HG02870 (cell line): ENCODE results near the gene PPP1R14B.

Source experiments
- ATAC-seq: cut with Tn5 transposase; IDR thresholded peaks from one replicate; pipeline ENCODE4 v1.9.1; 2021; ENCODE audit warnings: mild to moderate bottlenecking, moderate library complexity; ENCODE audit not compliant: unreplicated experiment

Gene PPP1R14B

DNA sequence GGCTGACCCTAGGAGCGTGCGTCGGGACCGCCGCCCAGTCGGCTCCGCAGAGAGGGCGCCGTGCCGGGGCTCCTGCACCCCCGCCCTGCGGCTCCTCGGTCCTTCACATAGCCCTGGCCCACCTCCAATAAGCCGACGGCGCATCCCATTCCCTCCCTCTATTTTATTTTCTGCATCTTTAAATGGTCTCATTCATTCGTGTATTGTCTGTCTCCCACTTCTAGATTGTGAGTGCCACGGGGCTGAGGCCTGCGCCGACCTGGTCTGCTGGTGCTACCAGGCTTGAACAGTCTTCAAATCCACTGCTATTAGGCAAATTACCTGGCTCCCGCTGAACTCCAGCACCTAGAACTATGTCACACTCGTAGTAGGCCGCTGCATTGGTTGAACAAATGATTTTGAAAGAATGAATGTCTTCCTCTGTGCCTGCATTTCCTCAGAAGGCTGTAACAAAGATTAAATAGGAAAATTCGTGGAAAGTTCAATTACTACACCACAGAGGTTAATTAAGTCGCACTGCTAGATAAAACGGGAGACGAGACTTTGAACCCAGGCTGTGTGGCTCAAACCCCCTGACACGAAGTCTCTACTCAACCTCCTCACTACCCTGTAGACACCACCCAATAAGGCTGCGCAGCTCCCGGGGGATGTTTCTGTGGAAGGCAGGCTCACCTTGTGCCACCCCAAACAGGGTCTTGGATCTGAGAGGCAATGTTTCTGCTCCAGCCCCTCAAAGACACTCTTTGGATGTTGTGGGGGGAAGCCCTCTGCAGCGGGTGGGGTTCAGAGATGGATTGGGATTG lies 1.2 kb upstream of the PPP1R14B start:
- ATAC-seq: no peak

DNA sequence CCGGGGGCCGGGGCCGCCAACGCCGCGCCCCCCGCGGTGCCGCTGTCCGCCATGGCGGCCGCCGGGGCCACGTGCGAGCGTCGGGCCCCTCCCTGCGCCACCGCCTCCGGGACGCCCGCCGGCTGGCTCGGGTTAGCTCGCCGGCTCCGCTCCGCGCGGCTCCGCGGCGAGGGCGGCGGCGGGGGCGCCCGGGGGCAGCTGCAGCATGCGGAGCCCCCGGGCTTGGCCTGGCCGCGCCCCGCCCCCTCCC lies 197 bp downstream of the PPP1R14B start:
- ATAC-seq: peak; percentile 26

DNA sequence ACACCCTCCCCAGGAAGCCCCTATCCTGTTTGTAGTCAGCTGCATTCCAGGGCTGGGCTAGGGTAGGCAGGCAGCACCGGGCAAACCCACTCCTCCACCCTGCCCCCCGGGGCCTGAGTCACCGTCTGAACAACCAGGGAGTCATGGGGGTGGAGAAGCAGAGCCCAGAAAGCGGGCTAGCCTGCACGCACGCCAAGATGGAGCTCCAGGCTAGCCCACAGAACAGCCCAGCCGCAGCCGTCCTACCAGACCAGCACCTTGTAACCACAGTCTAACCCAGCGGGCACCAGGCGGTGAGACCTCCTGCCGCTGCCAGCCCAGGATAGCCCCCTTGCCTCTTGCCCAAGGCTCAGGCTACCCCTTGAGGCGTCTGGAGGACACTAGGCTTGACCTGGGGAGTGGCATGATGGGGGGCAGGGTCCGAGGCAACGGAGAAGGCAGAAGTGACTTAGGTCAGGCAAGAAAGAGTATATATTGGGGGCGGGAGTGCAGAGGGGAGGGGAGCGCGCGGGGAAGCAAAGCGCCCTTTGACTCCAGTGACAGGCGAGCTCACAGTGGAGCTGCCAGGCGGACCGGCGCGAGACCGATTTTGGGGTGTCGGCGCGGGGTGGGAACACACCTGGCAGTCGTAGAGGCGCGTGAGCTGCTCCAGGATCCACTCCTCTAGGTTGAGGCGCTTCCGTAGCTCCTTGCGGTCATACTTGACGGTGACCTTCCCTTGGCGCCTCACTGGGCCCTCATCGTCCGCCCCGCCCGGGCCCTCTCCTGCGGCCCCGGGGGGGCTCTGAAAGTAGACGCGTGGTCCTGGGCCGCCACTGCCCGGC lies 734 bp downstream of the PPP1R14B start:
- no peak for ATAC-seq

DNA sequence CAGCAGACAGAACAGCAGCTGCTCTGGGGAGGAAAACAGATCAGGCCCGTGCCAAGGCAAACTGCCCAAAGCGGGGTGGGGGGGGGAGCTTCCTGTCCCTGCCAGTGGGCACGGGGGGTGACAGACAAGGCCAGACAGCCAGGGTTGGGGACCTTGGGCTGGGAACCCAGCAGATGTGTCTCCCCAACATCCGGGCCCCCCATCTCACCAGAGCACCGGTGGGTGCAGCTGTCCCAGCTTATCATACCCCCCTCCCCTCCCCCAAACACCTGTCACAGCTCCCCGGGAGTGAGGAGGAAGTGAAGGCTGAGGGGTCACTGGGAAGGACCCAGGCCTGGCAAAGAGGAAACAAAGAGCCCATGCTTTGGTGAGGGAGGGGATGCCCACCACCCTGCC lies 1.3 kb downstream of the PPP1R14B start:
- ATAC-seq: no peak

DNA sequence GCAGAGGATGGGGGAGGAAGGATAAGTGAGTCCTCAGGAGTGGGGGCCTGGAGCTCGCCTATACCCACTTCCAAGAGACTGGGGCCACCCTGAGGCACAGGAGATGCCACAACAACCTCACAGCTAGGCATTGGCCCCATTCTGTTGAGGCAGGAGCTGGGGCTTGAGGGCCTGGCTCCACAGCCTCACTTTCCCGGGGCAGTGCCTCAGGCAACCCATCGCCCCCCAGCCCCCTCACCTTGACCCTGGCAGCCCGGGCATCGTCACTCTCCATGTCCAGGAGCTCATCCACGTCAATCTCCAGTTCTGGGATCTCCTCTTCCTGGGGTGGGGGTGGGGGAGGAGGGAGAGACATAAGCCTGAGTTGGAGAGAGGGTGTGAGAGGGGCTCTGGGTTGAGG lies 1.8 kb downstream of the PPP1R14B start:
- ATAC-seq: no peak

DNA sequence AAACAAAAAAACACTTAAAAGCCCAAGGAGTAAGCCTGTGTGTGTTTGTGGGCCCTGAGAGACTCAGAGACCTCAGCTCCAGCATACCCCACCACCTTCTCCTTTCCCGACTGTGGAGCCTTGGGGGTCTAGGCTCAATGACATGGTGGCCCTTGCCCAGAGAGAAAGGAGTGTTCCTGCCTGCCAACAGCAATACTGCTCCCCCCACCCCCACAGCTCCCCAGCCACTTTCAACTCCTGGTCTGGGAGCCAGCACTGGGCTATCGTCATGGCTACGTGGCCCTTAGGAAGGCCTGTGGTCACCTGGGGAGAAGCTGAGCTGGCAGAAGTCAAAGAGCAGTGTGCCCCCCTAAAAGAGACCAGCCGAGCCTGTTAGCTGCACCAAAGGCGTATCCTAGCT lies 2.6 kb downstream of the PPP1R14B start:
- ATAC-seq: no peak

DNA sequence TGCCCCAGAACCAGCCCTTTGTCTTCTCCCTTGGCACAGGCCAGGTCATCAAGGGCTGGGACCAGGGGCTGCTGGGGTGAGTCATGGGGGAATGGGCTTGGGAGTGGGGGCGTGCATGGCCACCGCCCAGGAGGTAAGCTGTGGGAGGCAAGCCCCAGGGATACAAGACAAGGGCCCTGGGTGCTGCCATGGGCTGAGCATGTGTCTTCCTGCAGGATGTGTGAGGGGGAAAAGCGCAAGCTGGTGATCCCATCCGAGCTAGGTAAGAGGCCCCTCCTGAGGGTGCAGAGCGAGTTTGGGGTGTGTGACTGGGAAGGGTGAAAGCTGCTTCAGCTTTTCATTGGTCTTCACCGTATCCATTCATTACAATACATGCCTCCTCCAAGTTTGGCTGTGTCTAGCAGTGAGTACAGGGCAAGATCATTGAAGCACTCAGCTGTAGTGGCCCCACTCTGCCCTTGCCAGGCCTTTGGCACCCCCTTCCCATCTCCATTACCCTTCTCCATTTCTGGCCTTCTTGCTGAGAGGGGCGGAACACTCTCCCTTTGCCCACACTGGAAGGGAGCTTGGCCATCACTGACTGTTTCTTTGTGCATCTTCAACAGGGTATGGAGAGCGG lies 3.4 kb downstream of the PPP1R14B start:
- no peak for ATAC-seq

DNA sequence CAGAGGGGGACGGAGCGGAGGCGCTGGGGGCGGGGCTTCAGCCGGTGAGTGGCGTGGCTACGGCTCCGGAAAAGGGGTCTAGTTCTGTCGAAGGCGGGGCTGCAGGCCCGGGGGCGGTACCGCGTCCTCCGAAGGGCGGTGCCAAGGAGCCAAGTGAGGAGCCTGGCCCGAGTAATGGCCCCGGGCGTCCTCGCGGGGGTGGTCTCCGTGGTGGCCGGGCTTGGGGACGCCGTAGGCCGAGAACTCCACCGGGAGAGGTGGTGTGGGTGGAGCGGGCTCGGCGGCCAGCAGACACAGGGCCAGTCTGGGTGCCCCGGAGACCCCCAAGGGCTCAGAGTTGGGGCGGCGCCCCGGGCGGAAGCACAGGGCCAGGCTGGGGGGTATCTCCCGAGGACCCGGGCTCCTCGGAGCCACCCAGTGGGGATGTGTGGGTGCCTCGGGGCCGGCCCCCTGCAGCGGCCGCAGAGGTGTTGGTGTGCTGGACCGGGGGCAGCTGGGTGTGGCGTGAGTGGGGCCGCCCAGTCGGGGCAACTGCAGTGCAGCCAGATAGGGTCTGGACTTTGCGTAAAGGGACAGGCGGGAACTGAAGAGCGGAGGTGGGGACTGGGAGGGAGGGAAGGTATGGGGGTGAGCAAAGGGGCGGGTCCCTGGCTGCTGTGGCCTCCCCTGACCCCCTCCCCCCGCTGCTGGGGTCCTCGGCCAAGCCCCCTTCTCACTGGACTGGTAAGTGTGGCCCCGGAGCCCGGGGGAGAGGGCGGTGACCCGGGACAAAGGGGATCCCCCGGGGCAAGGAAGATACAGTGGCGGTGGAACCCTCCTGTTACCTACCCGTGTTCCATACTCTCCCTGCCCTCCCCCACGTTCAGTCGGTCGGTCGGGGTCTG lies 5.0 kb downstream of the PPP1R14B start:
- ATAC-seq: no peak

DNA sequence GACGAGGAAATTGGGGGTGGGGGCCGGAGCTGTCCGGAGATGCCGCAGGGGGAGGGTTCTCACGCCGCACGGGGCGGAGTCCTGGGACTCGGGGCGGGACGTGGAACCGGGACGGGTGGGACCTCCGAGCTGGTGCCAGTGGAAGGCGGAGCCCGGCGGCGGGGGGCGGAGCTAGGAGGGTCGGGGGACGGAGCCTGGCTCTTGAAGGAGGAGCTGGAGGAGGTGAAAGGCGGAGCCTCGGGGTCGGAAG lies 5.6 kb downstream of the PPP1R14B start:
- peak; percentile 59 for ATAC-seq

DNA sequence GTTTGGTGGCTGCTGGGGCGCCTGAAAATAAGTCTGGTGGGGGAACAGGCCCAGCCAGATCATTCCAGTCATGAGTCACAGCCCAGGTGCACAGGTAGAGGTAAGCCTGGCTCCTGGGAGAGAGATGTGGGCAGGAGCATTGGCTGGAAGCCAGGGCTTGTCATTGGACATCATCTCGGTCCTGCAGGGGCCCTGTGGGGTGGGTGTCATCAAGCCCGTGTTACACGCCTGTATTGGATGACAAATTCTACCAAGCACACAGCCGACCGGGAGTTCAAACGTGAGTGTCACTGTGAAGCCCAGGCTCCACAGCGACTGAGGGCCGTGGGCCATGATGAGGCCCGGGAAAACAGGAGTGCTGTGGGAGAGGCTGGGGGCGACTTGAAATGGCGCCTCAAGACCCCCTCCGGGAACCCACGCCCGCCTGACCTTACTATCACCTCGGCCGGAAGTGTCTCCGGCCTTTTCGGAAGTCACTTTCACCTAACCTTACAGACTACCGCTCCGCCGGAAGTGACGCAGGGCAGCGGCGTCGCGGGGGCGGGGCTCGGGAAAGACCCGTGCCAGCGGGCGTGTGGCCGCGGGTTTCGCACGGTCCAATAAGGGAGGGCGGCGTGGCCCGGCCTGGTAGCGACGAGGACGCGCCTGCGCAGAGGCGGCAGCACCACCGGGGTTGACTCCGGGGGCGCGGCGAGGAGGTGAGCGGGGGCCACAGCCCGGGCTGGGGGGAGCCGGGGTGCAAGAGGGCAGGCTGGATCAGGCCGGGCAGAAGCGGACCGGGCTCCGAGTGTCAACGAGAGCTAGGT lies 6.1 kb downstream of the PPP1R14B start, which contains the start of gene FKBP2:
TSS of gene FKBP2 (plus strand) at position 661 of the 806 bp plus-strand sequence. CDS start 1,293 bp downstream, outside the sequence.
- ATAC-seq: peak; percentile 46

DNA sequence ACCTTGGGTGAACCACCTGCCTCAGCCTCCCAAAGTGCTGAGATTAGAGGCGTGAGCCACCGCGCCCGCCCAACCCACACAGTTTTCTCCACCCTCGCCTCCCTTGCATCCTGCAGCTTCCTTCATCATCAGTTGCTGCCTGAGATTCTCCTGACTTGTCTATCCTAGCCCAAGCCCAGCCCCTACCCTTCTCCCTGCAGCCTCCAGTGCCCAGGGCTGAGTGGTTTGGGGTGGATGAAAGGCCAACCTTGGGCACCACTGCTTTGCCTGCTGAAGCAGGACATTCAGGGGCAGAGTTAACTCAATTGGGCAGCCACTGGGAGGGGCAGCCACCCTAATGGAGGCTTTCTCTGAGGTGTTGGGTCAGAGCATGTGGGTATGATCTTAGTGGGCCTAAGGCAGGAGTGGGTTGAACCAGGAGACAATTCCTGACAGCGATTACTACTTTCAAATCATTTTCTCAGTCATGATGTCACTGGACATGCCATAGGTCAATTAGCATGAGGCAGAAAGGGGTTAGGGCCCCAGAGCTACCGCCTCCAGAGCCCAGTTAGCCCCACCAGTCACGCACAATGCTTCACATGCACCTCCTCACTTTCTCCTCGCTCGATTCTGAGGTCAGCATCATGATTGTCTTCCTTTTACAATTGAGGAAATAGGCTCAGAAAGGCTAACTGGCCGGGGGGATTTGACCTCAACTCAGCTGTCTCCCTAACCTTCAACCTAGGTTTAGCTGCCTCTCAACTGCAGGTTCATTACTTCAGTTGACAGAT lies 6.9 kb downstream of the PPP1R14B start:
- ATAC-seq: peak; percentile 13

DNA sequence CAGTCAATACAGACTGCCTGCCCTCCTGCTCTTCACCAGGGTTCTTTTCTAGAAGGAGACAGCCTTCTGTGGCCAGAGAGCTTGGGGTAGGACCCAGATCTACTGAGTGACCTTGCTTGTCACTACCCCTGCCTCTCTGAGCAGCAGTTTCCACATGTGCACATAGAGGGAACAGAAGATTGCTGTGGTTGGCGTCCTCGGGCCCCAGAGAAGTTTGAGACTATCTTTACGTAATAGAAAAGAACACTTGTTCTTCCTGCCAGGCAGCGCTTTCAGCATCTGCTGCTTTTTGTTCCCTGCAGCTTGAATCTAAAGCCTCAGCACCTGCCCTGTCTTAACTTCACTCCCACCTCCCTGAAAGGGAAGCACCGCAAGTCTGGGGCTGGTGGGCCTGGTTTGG lies 7.7 kb downstream of the PPP1R14B start:
- no peak for ATAC-seq

DNA sequence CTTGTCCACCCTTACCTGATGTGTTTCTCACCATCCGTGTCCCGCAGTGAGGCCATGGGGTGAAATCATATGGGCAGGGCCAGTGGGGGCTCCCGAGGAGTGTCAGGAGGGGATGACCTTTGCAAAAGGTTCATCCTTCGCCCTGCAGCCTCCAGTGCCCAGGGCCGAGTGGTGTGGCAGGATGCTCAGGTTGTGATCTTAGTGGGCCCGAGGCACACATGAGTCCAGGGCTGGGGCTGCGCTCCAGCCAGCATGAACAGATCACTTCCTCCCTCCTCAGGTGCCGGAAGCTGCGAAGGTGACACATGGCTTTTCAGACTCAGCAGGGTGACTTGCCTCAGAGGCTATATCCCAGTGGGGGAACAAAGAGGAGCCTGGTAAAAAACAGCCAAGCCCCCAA lies 8.7 kb downstream of the PPP1R14B start:
- no peak for ATAC-seq

DNA sequence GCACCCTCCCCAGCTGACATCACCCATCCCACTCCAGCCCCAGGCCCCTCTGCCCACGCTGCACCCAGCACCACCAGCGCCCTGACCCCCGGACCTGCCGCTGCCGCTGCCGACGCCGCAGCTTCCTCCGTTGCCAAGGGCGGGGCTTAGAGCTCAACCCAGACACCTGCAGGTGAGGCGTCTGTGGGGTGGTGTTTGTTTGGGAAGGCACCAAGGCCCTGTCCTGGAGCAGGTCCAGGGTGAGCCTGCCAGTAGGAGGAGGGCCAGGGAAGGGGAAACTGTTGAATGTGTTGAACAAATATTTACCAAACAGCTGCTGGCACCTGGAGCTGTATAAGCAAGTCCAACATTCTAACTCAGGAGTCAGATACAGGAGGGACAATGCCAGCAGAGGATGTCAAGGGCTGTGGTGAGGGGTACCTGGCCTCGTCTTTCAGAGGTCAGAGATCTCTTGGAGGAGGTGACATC lies 9.2 kb downstream of the PPP1R14B start:
- ATAC-seq: no peak

DNA sequence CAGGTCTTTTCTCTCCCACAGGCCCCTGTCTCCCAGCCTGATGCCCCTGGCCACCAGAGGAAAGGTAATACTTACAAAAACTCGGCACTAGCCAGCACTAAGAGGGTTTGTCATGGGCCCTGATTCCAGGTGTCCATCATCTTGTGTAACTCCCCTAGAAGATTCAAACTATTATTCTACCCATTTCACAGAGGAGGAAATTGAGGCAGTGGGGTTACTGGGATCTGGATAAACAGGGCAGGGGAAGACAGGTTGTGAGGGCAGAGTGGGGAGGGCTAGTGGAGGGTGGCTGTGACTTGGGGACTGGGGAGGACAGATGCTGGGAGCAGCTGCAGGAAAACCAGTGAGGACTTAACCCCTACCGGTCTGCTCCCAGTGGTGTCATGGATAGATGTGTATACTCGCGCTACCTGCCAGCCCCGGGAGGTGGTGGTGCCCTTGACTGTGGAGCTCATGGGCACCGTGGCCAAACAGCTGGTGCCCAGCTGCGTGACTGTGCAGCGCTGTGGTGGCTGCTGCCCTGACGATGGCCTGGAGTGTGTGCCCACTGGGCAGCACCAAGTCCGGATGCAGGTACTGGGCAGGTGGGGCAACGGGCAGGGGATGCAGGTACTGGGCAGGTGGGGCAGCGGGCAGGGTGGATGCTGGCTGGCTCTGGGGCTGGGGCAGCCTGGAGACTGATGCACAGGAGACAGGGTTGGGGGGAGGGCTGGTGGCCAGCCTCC lies 11.1 kb downstream of the PPP1R14B start:
- no peak for ATAC-seq

DNA sequence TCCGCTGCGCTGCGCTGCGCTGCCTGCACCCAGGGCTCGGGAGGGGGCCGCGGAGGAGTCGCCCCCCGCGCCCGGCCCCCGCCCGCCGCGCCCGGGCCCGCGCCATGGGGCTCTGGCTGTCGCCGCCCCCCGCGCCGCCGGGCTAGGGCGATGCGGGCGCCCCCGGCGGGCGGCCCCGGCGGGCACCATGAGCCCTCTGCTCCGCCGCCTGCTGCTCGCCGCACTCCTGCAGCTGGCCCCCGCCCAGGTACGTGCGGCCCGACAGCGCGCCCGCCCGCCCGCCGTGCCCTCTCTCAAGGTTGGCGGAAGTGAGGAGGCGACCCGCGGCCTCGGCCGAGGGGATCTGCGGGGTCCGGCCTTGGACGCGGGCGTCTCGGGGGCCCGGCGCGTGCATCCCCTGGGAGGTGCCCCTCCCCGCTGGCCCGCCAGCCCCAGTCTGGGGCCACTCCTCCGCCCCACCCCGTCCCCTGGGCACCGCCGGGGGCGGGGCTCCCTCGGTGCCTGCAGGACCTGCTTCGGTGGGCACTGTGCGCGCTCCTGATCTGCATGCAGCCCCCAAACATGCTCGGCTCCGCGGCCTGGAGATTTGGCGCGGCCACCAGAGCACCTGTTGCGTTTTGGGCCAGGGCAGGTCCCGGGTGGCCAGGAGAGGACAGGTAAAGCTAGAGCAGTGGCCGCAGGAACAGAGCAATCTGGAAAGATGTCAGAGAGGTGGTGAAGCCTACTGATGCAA lies 11.9 kb downstream of the PPP1R14B start:
- no peak for ATAC-seq

DNA sequence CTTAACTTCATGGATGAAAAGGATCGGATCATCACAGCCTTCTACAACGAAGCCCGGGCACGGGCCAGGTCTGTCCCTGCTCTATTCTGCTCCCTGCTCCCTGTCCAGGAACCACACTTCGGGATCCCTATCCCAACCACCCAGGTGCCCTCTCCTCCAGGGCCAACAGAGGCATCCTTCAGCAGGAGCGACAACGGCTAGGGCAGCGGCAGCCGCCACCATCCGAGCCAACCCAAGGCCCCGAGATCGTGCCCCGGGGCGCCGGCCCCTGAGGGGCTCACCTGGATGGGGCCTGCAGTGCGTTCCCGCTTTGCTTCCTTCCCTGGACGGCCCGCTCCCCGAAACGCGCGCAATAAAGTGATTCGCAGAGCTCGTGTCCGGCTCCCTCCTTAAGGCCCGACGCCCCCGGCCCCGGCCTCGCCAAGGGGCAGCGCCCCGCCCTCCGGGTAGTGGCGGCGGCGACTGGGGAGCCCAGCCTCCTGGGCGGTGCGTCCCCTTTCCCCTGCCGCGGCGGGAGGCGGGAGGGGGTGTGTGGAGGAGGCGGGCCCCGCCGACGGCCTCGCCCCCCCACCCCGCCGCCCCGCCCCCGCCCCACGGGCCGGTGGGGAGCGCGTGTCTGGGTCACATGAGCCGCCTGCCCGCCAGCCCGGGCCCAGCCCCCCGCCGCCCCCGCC lies 12.7 kb downstream of the PPP1R14B start, which contains the start of gene VEGFB:
TSS of gene VEGFB (plus strand) at position 672 of the 674 bp plus-strand sequence. CDS start 250 bp downstream, outside the sequence.
- no peak for ATAC-seq

DNA sequence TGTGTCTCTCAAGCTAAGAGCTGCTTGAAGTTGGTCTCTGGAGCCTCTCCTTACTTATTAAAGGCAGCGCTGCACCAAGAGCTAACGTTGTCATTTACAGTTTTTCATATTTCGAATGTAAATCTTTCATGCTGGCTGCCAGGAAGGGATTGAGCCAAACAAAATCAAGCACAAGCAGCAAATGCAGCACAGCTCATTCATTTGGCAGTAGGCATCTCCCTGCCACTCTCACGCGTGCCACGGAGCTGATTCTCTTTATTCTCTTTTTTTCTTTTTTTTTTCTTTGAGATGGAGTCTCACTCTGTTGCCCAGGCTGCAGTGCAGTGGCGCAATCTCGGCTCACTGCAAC lies 13.8 kb downstream of the PPP1R14B start:
- no peak for ATAC-seq
